ENCODE data around the gene SLC26A5.

The SLC26A5 gene

GRCh38 chr7:103469095-103469948, 23.3 kb upstream of the SLC26A5 start:
- peaks cover 37% of the 10 kb centered on the region for H3K27me3 ChIP-seq
- no peaks in the 10 kb centered on the region for H3K4me1 ChIP-seq (ENCODE audit: control insufficient read depth in 1 of 2, insufficient read depth in 1 of 2, low read depth in 1 of 2, low read length in 1 of 2)
- H3K4me3 ChIP-seq (ENCODE audit: low read depth in 1 of 2, low read length in 1 of 2), result no peak overlapping the region
- TF ChIP-seq CTCF (IDR thresholded peaks at IDR 0.05), result no peak
- H3K36me3 ChIP-seq, result no peaks in the 10 kb centered on the region
- H3K9me3 ChIP-seq, result no peaks in the 10 kb centered on the region
- H3K27ac ChIP-seq, result no peak overlapping the region

- Histone ChIP-seq H3K27me3 (peaks cover 15% of the 10 kb centered on the region), H3K4me1 (ENCODE audit: control insufficient read depth in 1 of 2, insufficient read depth in 1 of 2, low read depth in 1 of 2, low read length in 1 of 2) (no peaks in the 10 kb centered on the region), H3K27ac (no peak overlapping the region), H3K36me3 (no peaks in the 10 kb centered on the region), H3K9me3 (no peaks in the 10 kb centered on the region), H3K4me3 (ENCODE audit: low read depth in 1 of 2, low read length in 1 of 2) (no peak overlapping the region)
- TF ChIP-seq CTCF (IDR thresholded peaks at IDR 0.05), result no peak
These were observed 20.8 kb upstream of the SLC26A5 start for GRCh38 chr7:103466814-103467213.

- no peaks in the 10 kb centered on the region for H3K4me1 ChIP-seq (ENCODE audit: control insufficient read depth in 1 of 2, insufficient read depth in 1 of 2, low read depth in 1 of 2, low read length in 1 of 2)
- H3K27ac ChIP-seq, result no peak overlapping the region
- no peaks in the 10 kb centered on the region for H3K9me3 ChIP-seq
- H3K27me3 ChIP-seq, result peaks cover 4% of the 10 kb centered on the region
- no peak for TF ChIP-seq CTCF (IDR thresholded peaks at IDR 0.05)
- H3K36me3 ChIP-seq, result no peaks in the 10 kb centered on the region
- H3K4me3 ChIP-seq (ENCODE audit: low read depth in 1 of 2, low read length in 1 of 2), result no peak overlapping the region
These were observed 16.4 kb upstream of the SLC26A5 start for GRCh38 chr7:103462358-103462757.

GRCh38 chr7:103447073-103447960, 1.3 kb upstream of the SLC26A5 start:
- peaks cover 4 to 10% of the 10 kb centered on the region in 2 experiments for H3K4me1 ChIP-seq (ENCODE audit: control insufficient read depth in 1 of 2, insufficient read depth in 1 of 2, low read depth in 1 of 2, low read length in 1 of 2)
- no peak overlapping the region for H3K27ac ChIP-seq
- no peak overlapping the region for H3K4me3 ChIP-seq (ENCODE audit: low read depth in 1 of 2, low read length in 1 of 2)
- peaks cover 73% of the 10 kb centered on the region for H3K27me3 ChIP-seq
- no peaks in the 10 kb centered on the region for H3K36me3 ChIP-seq
- no peak for TF ChIP-seq CTCF (IDR thresholded peaks at IDR 0.05)
- no peaks in the 10 kb centered on the region for H3K9me3 ChIP-seq

- H3K9me3 ChIP-seq, result no peaks in the 10 kb centered on the region
- no peak for TF ChIP-seq CTCF (IDR thresholded peaks at IDR 0.05)
- no peak overlapping the region for H3K4me3 ChIP-seq (ENCODE audit: low read depth in 1 of 2, low read length in 1 of 2)
- H3K36me3 ChIP-seq, result no peaks in the 10 kb centered on the region
- H3K4me1 ChIP-seq (ENCODE audit: control insufficient read depth in 1 of 2, insufficient read depth in 1 of 2, low read depth in 1 of 2, low read length in 1 of 2), result peaks cover 4 to 10% of the 10 kb centered on the region in 2 experiments
- no peak overlapping the region for H3K27ac ChIP-seq
- peaks cover 92% of the 10 kb centered on the region for H3K27me3 ChIP-seq
These were observed 569 bp downstream of the SLC26A5 start for GRCh38 chr7:103445228-103446048.

Measured in neutrophil (primary cell).